Inflammatory macrophage treated with lipopolysaccharide for 1 hour (primary cell): Measurements from ENCODE around the gene KIF26B.
A peak's percentile ranks its signal among the peaks of the same experiment; 100 is the strongest.
"Not testable (repeated sequence)": the region's sequence is repeated elsewhere in the genome, so short reads cannot be mapped to it uniquely, and the experiment has no call there.

ENCODE experiments used
- DNase-seq, 2 donors: peaks; one replicate each; pipeline ENCODE4 v3.0.0-alpha.2; 2020 to 2022

KIF26B gene

DNA sequence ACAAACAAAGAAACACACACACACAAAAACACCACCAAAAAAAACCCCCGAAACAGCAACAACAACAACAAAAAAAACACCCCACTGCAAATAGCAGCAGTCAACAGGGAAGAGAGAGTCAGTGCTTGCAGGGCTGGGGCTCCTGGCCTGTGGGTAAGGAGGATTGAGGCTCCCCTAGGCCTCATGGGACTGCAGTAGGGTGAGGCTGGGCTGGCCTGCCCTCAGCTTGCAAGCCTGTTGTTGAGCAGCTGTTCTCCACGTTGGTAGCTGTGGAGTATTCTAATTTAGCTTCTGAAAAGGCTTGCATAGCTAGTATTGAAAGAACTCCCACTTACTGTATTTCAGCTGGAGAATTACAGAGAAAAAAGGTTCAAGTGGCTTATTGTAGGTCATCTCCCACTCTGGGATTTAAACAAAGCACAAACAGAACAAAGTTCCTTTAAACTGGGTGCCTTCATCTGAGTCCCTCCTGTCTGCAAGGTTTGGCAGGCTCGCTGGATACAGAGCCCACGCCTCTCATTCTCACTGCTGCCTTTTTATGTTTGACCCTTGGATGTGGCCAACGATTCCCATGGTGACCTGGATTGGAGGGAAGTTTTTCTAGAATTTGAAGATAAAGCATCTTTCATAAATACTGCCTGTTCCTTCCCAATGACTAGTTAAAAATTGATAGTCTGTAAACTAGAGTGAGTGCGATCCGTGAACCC lies 247.2 kb downstream of the KIF26B start:
- no peak for DNase-seq

DNA sequence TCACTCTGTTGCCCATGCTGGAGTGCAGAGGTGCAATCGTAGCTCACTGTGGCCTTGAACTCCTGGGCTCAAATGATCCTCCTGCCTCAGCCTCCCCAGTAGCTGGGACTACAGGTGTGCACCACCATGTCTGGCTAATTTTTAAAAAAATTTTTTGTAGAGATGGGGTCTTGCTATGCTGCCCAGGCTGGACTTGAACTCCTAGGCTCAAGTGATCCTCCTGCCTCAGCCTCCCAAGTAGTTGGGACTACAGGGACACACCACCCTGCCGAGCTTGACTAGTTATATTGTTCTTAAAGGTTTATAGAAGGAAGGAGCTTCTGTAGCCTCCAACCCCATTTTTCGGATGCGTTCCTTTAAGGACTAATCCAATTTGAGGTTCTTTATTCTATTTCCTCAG lies 248.2 kb downstream of the KIF26B start:
- DNase-seq = not testable (repeated sequence)

DNA sequence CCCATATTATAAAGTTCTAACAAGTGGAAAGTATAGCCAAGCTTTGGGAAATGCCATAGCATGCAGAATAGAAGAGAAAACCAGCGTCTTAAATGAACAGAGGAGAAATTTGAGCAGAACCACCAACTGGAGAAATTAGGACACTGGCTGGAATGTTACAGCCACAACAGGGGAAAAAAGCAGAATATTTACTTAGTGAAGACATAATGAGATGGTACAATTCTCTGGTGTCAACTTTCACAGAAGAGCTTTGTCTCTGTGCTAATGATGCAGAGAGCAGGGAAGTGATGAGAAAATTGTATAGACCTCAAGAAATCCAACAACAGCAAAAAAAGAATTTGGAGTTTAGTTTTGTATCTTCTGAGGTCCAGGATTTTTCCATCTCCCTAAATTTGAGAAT lies 249.7 kb downstream of the KIF26B start:
- DNase-seq = no peak

DNA sequence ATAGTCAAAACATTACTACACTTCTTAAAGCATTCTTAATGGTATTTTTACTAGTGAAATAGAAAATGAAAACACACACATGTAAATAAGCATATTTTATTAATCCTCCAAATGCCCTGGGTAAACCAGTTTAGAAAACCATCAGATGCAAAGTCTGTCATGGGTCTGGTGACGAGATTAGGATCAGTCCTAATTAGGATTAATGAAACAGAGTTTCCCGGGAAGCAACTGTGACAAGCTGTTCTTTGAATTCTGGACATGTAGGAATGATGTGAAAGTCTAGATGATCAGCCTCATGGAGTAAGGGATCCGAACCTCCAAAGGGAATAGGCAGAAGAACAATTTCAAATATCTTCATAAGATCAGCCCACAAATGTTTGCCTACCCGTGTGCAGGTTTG lies 250.2 kb downstream of the KIF26B start:
- DNase-seq = no peak

DNA sequence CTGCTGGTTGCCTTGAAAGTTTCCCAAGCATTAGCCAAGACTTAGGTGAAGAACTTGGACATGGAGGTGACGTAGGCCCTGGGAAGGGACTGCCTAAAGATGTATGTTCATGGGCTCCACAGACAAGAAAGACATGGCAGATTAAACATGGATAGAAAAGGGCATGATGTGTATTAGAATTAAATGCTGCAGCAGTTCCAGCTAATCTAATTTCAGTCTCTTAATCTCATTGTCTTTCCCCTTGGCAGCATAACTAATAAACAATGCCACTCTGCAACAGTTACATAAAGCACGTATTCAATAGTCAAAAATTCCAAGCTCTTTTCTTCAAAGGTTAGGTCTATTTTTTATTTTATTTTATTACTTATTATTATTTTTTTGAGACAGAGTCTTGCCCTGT lies 251.6 kb downstream of the KIF26B start:
- no peak for DNase-seq

DNA sequence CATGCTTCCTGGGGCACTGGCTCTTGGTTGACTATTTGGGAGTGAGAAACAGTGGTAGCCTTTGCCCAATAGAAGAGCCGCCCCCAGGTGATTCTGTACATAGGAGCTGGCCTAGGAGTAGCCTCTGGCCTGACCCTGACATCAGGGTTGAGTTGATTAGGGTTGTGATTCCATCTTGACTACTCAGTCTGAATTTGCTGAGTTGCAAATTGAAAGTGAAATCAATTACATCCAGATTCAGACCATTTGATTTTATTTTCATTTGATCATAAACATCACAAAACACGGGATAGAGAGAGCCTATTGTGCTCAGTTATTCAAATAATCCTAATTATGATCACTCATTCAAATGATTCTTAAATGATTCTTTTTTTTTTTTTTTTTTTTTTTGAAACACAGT lies 253.2 kb downstream of the KIF26B start:
- no peak for DNase-seq

DNA sequence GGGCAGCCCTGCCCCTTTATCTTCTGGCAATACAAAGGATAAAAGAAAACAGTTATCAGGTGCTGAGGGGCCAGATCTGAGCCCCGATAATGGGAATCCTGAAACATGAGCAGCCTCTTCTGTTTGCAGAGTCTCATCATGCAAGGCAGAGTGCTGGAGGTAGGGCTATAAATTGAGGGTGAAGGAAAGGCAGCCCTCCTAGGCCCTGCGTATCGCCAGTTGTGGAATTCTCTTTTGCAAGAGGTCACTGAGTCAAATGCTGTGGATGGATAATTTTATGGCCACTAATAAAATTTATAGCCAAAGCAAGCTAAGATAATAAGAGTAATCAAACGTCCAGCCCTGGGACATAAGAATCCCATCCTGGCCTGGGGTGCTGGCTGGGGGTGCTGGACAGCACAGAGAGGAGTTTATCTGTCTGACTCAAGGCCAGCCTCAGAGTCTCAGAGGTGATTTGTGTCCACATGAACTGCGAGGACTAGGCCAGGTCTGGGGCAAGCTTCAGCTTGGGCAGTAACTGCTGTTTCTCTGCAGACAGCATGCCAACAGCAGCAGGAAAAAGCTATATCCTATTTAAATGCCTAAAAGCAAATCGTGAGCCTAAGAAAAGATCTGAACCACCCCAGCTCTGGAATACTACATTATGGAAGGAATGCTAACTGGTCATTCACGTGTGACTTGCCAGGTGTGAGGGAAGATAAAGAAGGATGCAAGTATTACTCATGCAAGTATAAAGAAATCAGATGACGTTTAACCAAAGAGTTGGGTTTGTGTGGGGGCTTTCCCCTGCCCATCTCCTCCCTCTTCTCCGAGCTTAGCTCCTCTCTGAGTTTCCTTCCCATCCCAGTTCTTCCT lies 254.8 kb downstream of the KIF26B start:
- no peak for DNase-seq

DNA sequence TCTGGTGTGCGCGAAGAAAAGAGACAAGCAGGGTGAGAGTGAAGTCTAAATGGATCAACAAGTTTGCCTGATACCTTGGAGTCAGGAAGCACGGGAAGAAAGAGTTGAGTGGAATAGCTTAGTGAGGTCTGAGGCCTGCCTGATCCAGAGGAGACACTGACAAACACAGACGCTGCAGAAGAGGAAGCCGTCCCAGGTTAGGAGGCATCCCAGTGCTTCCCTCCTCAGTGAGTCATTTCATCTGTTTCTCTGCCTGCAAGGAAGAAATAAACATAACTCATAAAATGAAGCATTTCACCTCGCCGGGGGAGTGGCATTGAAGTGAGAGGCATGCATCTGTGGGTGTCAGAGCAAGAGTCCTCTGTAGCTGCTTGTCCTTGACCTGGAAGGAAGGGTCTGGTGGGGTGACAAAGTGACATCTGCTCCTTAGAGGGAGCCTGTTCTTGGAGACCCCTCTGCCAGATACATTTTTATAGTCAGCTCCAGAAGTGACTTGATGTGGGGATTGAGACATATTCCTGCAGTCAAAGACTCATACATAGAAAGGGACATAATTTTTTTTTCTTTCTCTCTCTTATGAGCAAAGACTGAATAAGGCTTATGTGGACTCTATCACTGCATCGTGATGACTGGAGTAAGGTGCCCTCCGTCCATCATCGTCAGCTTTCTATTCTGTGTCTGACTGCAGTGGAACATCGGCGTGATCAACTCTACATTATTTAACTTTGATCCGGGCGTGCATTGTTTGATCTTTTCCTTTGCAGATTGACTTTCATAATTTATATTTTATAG lies 256.7 kb downstream of the KIF26B start:
- DNase-seq = no peak

DNA sequence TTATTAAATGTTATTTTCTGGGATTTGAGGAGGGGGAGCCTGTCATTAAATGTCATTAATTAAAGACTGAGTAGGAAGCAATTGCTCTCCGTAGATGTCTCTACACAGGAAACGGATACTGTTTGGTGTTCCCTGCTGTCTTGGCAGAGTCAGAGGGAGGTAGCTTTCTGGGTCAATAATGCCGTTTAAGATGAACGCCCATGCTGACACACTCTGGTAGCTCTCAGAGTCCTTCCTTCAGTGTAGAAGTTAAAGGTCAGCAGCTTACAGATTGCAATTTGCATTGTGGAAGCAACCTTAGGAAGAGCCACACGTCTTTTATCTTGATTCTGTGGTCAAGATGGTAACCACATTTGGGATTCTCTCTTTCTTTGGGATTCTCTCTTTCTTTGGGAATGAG lies 257.5 kb downstream of the KIF26B start:
- no peak for DNase-seq

DNA sequence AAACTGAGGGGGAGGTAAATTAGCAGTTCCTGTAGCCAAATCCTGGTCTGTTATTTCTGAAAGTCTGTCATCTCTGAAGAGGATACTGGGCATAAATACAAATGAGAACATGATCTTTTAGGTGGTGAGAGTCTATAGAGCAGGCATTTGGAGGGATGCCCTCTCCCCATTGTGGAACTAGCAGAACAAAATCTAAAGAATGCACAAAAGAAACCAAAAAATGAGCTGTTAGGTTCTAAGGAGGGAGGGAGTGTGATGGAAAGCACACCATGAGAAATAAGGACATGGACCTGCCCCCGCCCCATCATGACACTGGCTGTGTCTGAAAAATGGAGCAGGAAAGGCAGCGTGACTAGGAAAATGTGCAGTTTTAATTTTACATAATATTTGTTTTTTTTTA lies 262.0 kb downstream of the KIF26B start:
- no peak for DNase-seq

DNA sequence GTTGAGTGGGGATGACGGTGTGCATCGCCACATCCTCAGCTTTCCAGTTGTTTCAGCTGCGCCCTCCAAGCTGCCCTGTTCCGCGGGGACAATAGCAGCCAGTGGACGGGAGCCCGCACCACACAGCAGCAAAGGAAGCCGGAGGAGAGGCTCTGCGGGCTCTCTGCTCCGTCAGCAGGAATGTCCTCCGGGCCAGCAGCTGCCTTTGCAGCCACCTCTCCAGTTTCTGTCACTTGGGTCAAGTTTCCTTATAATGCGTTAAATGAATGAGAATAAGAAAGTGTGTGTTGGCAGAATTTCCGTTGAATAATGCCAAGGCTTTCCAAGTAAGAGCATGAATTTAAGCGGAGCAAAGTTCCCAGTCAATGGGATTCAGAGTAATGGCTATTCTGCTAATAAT lies 263.3 kb downstream of the KIF26B start:
- DNase-seq = no peak

DNA sequence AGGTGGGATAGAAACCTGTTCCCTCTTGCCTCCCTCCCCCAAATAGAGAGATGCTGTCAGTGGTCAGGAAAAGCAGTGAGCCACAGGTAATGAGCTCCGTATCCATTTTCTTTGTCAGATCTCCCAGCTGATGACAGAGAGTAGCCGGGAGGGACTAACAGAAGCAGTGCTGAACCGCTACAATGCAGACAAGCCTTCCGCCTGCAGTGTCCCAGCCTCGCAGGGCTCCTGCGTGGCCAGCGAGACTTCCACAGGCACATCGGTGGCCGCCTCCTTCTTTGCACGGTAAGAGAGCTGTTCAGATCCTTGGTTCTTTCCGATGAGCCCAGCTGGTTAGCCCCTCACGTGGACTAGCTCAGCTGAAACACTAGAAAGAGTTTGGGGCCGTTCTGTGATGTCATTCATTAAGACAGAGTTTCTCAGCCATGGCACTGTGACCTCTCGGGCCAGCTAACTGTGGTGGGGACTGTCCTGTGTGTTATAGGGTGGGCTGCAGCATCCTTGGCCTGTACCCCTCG lies 264.7 kb downstream of the KIF26B start:
- no peak for DNase-seq

DNA sequence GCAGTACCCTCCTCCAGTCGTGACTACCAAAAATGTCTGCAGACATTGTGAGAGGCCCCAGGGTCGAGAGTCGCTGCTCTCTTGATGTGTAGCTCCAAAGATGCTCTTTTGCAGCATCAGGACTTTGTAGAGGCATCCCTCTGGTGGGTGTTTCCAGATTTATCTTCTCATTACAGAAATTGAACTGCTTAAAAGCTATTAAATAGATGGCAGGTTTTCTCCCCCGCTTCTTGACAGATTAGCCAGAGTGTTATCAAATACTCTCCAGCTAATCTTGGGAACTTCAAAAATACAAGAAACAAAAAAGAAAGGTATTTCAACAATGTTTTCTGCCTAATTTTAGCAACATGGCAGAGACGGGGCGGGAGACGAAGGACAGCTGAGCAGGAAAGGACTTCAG lies 265.2 kb downstream of the KIF26B start:
- DNase-seq = no peak

DNA sequence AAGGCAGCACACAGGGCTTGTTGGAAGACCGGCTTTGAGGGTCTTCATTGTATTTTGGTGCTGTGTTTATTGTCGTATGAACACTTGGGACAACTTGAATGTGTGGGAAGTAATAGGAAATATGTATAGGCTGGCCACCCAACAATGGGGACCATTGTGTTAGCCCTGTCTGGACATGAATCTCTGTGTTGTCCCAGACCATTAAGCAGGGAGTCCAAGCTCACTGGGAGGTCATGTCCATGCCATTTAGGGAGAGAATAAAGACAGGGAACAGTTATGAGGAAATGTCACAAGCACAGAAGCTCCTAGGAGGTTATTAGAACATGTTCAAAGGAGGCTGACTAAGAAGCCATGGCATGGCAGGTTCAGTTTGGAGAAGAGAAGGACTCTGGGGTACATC lies 266.1 kb downstream of the KIF26B start:
- no peak for DNase-seq

DNA sequence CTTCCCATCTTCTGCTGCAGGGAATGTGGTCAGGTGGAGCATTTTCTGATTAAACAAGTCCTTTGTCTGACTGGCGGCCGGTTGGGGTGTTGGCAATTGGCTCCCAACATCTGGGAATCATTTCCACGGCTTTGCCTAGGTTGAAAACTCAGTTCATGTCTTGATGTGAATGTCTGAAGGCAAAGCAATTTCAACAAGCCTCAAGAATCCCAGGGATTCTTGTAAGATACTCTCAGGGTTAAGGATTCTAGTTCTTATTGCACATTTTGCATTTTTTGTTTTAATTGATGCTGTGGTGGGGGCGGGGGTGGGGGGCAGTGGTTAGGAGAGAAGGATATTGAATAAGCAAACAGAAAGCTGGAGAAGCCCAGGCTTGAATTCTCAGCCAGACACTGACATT lies 273.9 kb downstream of the KIF26B start:
- no peak for DNase-seq

DNA sequence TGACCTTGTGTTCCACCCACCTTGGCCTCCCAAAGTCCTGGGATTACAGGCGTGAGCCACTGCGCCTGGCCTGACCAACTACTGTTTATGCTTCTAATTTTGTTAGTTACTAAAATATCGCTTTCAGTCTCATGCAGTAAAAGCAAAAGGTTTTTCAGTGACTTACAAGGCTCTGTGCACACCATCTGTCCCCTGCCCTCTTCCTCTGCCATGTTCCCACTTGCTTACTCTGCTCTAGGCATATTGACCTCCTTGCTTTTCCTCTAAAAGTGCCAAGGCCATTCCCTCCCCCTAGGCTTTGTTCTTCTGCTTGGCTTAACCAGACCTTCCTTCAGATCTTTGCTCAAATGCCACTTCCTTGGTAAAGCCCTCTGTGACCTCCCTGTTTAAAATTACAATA lies 276.9 kb downstream of the KIF26B start:
- DNase-seq = no peak

DNA sequence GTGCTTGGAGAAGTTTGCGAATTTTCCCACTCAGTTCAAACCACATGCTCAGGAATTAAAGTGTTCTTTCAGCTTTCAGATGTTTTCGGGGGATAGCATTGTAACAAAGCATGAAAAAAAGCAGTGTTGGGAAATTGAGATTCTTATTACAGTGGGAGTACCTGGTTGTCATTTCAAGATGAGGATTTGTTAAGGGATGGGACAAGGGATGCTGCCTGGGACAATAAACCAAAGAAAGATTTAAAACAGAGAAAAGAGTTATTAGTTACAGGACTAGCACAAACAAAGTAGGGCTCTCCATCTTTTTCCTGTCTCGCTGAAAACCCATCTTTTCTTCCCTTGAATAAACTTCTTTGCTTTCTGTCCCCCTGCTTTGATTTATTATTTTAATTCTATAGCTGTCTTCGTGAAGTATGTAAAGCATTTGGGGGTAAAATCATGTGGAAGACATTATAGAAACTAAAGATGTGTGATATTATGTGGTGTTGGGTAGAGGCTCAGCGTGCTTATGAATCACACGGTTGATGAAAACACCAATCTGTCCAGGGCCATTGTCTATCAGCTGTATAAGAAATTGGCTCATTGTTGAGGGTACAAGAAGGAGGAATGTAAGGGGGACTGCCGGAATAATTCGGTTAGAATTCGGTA lies 277.6 kb downstream of the KIF26B start:
- DNase-seq = no peak

DNA sequence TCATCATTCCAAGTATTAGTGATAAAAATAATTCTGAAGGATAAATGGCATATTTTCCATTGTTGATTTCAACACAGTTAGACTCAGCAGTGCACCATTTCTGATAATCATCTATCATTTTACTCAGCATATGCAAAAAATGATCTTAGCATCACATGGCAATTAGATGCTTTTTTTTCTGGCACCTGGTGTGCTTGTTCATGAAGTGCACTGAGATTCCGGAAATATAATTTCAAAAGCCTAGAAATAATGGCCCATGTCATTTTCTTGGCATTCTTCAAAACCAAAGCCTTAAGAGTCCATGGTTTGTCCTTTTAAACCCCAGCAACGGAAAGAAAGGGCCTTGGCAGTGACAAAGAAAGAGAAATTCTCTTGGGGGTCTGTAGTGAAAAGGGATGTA lies 278.8 kb downstream of the KIF26B start:
- peak in 1 of 2 donors; percentile 4 for DNase-seq

DNA sequence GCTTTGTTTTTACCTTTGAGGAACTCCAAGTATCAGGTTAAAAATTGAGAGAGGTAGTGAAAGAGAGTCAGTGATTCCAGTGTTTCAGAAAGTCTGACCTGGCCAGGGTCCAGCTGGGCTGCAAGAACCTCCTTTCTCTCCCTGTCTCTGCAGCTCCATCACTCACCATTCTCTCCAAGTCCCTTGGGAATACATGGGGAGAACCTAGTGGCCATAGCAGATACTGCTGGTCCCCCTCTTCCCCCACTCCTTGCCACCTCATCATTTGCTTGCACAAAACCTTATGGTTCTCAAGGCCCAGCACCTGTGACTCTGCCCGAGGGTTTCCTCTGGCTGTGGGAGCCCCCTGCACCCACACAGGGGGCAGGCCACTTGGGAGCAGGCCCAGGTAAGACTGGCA lies 279.5 kb downstream of the KIF26B start:
- no peak for DNase-seq

DNA sequence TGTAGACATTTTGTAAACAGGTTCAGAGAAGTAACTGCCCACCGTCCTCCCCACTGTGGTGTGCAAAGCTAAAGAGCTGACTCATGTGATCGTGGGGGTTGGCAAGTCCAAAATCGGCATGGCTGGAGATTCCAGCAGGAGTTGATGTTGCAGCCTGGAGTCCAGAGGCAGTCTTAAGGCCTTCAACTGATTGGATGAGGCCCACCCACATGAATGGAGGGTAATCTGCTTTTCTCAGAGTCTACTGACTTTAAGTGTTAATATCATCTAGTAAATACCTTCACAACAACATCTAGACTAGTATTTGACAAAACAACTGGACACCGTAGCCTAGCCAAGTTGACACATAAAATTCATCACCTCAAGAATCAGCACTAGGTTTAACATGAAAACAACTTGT lies 281.6 kb downstream of the KIF26B start:
- DNase-seq = no peak

DNA sequence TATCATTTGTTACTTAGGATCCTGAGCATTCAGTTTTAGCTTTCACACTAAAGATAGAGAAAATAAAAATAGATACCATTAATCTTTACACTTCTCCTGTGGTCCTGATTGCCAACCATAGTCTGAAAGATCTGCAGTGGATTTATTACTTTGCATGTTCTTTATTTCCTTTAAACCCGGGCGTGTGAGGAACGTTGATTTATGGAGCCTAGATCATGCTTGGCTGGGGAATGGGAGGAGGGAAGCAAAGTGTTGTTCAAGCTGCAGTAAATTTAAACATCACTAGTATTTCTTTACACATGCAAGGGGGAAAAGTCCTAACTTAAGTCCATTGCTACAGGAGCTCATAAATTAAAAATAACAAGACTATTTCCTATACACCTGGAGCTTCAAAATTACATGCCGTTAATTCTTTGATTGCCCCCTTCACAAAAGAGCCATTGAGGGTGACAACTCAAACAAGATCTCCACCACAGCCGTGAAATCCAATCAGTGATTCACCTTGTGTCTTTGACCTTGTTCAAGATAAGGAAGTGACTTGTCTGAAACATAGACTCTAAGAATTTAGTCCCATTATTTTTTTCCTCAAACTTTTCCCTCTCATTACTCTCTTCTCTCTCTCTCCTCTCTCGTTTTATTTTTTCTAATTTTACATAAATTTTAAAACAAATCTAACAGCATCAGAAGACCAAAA lies 282.7 kb downstream of the KIF26B start:
- no peak for DNase-seq

DNA sequence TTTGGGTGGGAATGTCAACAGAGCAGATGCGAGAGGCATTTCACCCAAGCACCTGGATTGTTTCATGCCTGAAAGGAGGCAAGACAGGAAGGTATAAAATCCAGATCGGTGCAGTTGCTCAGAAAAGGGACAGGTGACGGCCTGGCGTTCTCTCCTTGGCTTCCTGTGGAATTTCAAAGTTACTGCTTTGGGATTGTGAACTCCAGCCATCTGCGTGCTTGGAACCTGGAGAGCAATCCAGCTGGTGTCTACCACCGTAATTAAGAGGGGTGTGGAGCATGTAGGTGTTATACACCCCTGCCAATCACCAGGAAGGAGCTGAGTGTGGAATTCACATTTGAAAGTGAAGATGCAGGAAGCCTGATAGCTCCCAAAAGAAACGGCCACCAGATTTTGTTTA lies 286.1 kb downstream of the KIF26B start:
- no peak for DNase-seq
